Mucosa of descending colon (tissue), 3 donors: ENCODE results near the gene GYS1. TPM values are rescaled to one million over a fixed set of nuclear protein-coding genes. Genes with fewer than 3 reads are reported as not detected.

ENCODE experiments used
- ATAC-seq: fragments of 200-7000 bp; cut with Tn5 transposase; one replicate; pipeline ENCODE4 v1.9.1; 2020; ENCODE audit warnings: mild to moderate bottlenecking, moderate library complexity
- DNase-seq, 3 donors: peaks; one replicate each; pipeline ENCODE4 v3.0.0-alpha.2; 2020
- H3K36me3 ChIP-seq: fragments of 200-600 bp; one replicate; pipeline ENCODE4 v1.8.0; 2021; ENCODE audit warnings: low read depth, mild to moderate bottlenecking
- H3K4me1 ChIP-seq: fragments of 200-600 bp; one replicate; pipeline ENCODE4 v1.8.0; 2021; ENCODE audit warnings: low read depth, mild to moderate bottlenecking
- H3K4me3 ChIP-seq: fragments of 200-600 bp; one replicate; pipeline ENCODE4 v1.8.0; 2021; ENCODE audit warnings: mild to moderate bottlenecking
- H3K9me3 ChIP-seq: fragments of 200-600 bp; one replicate; pipeline ENCODE4 v1.8.0; 2021; ENCODE audit warnings: mild to moderate bottlenecking
- CTCF ChIP-seq: fragments of 200-600 bp; IDR thresholded peaks from one replicate; pipeline ENCODE4 v1.8.0; 2022; ENCODE audit warnings: antibody characterized with exemption, mild to moderate bottlenecking
- intact Hi-C, 2 donors: fragments of 100-400 bp; cut with DNase I in 1 of 2; cut with micrococcal nuclease in 1 of 2; formaldehyde crosslinking; loops; one replicate each; pipeline versions ENCODE4 v1.11.0 to v1.11.1; 2022; cut with DNase I, micrococcal nuclease
- total RNA-seq, 3 donors: library from RNA; stranded (reverse); fragmentation: NEBNext Ultra II Directional in 2 of 3; extraction: Animal tissue kit (Norgen Biotek cat#: 25700) in 2 of 3; gene quantifications; one replicate each; pipeline versions ENCODE4 v1.2.1 to v1.2.4, GENCODE V29; 2021 to 2023
- donor health status: DM: no; HTN: no; CAD: no; lungs with moderate emphysema.
- donor health status: DM: no; HTN: no; CAD: no.
- donor health status: DM: no; HTN: yes; CAD: no.

GYS1 gene
- total RNA-seq, 3 donors from 2014 or later: 40.1 to 49.3 (median 40.2) TPM

- no peak for DNase-seq
- no peak overlapping the region for H3K4me3 ChIP-seq
- no peaks in the 10 kb centered on the region for H3K4me1 ChIP-seq
- H3K36me3 ChIP-seq: peaks cover 6% of the 10 kb centered on the region
- TF ChIP-seq CTCF: no peak
- ATAC-seq: no peak
- H3K9me3 ChIP-seq: no peaks in the 10 kb centered on the region
- intact Hi-C loops: no loop called here
Observed at GRCh38 chr19:49011194-49011593, 18.1 kb upstream of the GYS1 start.

- H3K4me1 ChIP-seq: no peaks in the 10 kb centered on the region
- ATAC-seq: no peak
- H3K36me3 ChIP-seq: peaks cover 6% of the 10 kb centered on the region
- H3K9me3 ChIP-seq: no peaks in the 10 kb centered on the region
- intact Hi-C loops: no loop called here
- no peak overlapping the region for H3K4me3 ChIP-seq
- DNase-seq: no peak
- no peak for TF ChIP-seq CTCF
Observed at GRCh38 chr19:49010453-49010852, 17.3 kb upstream of the GYS1 start.

GRCh38 chr19:49009828-49010227, 16.7 kb upstream of the GYS1 start:
- peaks cover 6% of the 10 kb centered on the region for H3K36me3 ChIP-seq
- intact Hi-C loops: no loop called here
- no peak for DNase-seq
- H3K9me3 ChIP-seq: no peaks in the 10 kb centered on the region
- TF ChIP-seq CTCF: no peak
- no peaks in the 10 kb centered on the region for H3K4me1 ChIP-seq
- no peak overlapping the region for H3K4me3 ChIP-seq
- ATAC-seq: no peak

GRCh38 chr19:49006905-49007304, 13.8 kb upstream of the GYS1 start:
- H3K9me3 ChIP-seq: no peaks in the 10 kb centered on the region
- no peak overlapping the region for H3K4me3 ChIP-seq
- intact Hi-C loops: no loop called here
- DNase-seq: no peak
- H3K36me3 ChIP-seq: peaks cover 6% of the 10 kb centered on the region
- ATAC-seq: no peak
- no peak for TF ChIP-seq CTCF
- H3K4me1 ChIP-seq: no peaks in the 10 kb centered on the region

GRCh38 chr19:49004964-49005614, 12.0 kb upstream of the GYS1 start:
- Histone ChIP-seq H3K36me3 (peaks cover 6% of the 10 kb centered on the region), H3K4me1 (no peaks in the 10 kb centered on the region), H3K9me3 (no peaks in the 10 kb centered on the region), H3K4me3 (no peak overlapping the region)
- DNase-seq (no peak), ATAC-seq (no peak)
- no peak for TF ChIP-seq CTCF
- intact Hi-C loops: no loop called here

- ATAC-seq (no peak), DNase-seq (no peak)
- Histone ChIP-seq H3K36me3 (peaks cover 6% of the 10 kb centered on the region), H3K4me1 (no peaks in the 10 kb centered on the region), H3K9me3 (no peaks in the 10 kb centered on the region), H3K4me3 (no peak overlapping the region)
- intact Hi-C loops: no loop called here
- no peak for TF ChIP-seq CTCF
Observed at GRCh38 chr19:49004133-49004532, 11.0 kb upstream of the GYS1 start.
